Mesenchymal stem cell (in vitro differentiated cells and primary cell): ENCODE data around the gene POU6F2.

Experiments
- DNase-seq: peaks from one replicate; pipeline ENCODE4 v3.0.0-alpha.2; 2013
- H2AFZ ChIP-seq: one replicate; pipeline ENCODE4 v1.6.1; 2013; ENCODE audit warnings: low read depth, mild to moderate bottlenecking, control low read depth, inconsistent platforms, low read length, moderate library complexity
- H2AK5ac ChIP-seq: 2 replicates; pipeline ENCODE4 v1.6.1; 2013; ENCODE audit warnings: low read length, moderate library complexity, mild to moderate bottlenecking, inconsistent platforms; ENCODE audit not compliant: severe bottlenecking
- H2BK120ac ChIP-seq: one replicate; pipeline ENCODE4 v1.6.1; 2013; ENCODE audit warnings: low read depth, mild to moderate bottlenecking, inconsistent platforms, low read length, moderate library complexity
- H2BK12ac ChIP-seq, 2 experiments: one replicate each; pipeline ENCODE4 v1.6.1; 2013; ENCODE audit warnings: inconsistent platforms in 2 of 2, low read length in 2 of 2, mild to moderate bottlenecking in 2 of 2, moderate library complexity in 2 of 2, control low read depth in 1 of 2
- H2BK15ac ChIP-seq: one replicate; pipeline ENCODE4 v1.6.1; 2013; ENCODE audit warnings: mild to moderate bottlenecking, low read depth, inconsistent platforms; ENCODE audit not compliant: poor library complexity, severe bottlenecking
- H2BK5ac ChIP-seq: 2 replicates; pipeline ENCODE4 v1.6.1; 2013; ENCODE audit warnings: low read depth, mild to moderate bottlenecking, low read length, control low read depth, inconsistent platforms; ENCODE audit not compliant: poor library complexity, severe bottlenecking
- H3K14ac ChIP-seq, 2 experiments: one replicate each; pipeline ENCODE4 v1.6.1; 2013; ENCODE audit warnings: inconsistent platforms in 2 of 2, low read length in 2 of 2, control low read depth in 1 of 2, mild to moderate bottlenecking in 1 of 2, moderate library complexity in 1 of 2
- H3K18ac ChIP-seq, 2 experiments: one replicate each; pipeline ENCODE4 v1.6.1; 2013; ENCODE audit warnings: inconsistent platforms in 2 of 2, low read length in 2 of 2, control low read depth in 1 of 2, low read depth in 1 of 2, mild to moderate bottlenecking in 1 of 2
- H3K23ac ChIP-seq, 2 experiments: one replicate each; pipeline ENCODE4 v1.6.1; 2013; ENCODE audit warnings: inconsistent platforms in 2 of 2, low read length in 2 of 2, mild to moderate bottlenecking in 2 of 2, moderate library complexity in 2 of 2, control low read depth in 1 of 2
- H3K27ac ChIP-seq: 2 replicates; pipeline ENCODE4 v1.5.1; 2013; ENCODE audit warnings: mild to moderate bottlenecking, moderate library complexity, low read length, control low read depth, inconsistent platforms; ENCODE audit not compliant: poor library complexity, severe bottlenecking
- H3K27me3 ChIP-seq, 2 experiments: 2 replicates each; pipeline versions ENCODE4 v1.6.1 to v1.7.0; 2013; ENCODE audit warnings: low read length in 2 of 2, mild to moderate bottlenecking in 2 of 2, moderate library complexity in 2 of 2, control low read depth in 1 of 2, inconsistent platforms in 1 of 2; ENCODE audit not compliant: control insufficient read depth in 1 of 2, insufficient read depth in 1 of 2
- H3K36me3 ChIP-seq, 2 experiments: 2 replicates each; pipeline versions ENCODE4 v1.6.1 to v1.7.0; 2013; ENCODE audit warnings: low read length in 2 of 2, control low read depth in 1 of 2, inconsistent platforms in 1 of 2, low read depth in 1 of 2, mild to moderate bottlenecking in 1 of 2; ENCODE audit not compliant: insufficient read depth in 2 of 2, control insufficient read depth in 1 of 2
- H3K4ac ChIP-seq, 2 experiments: one replicate each; pipeline ENCODE4 v1.6.1; 2013; ENCODE audit warnings: inconsistent platforms in 2 of 2, low read length in 2 of 2, mild to moderate bottlenecking in 2 of 2, moderate library complexity in 2 of 2, control low read depth in 1 of 2, low read depth in 1 of 2
- H3K4me1 ChIP-seq: 2 replicates; pipeline ENCODE4 v1.6.1; 2013; ENCODE audit warnings: low read depth, low read length, control low read depth; ENCODE audit not compliant: control insufficient read depth, insufficient read depth
- H3K4me2 ChIP-seq: 2 replicates; pipeline ENCODE4 v1.6.1; 2013; ENCODE audit warnings: low read length, mild to moderate bottlenecking, inconsistent platforms; ENCODE audit not compliant: poor library complexity, severe bottlenecking
- H3K4me3 ChIP-seq, 2 experiments: 2 replicates each; pipeline versions ENCODE4 v1.5.1 to v1.7.0; 2013; ENCODE audit warnings: low read length in 2 of 2, mild to moderate bottlenecking in 2 of 2, control low read depth in 1 of 2, low read depth in 1 of 2; ENCODE audit not compliant: insufficient read depth in 1 of 2
- H3K79me1 ChIP-seq: replicated peaks from 2 replicates; pipeline ENCODE4 v1.6.1; 2013; ENCODE audit warnings: mild to moderate bottlenecking, control low read depth, low read length, inconsistent platforms; ENCODE audit not compliant: poor library complexity, severe bottlenecking
- H3K9ac ChIP-seq: 2 replicates; pipeline ENCODE4 v1.7.0; 2013; ENCODE audit warnings: mild to moderate bottlenecking, low read length, moderate library complexity
- H3K9me3 ChIP-seq: 2 replicates; pipeline ENCODE4 v1.7.0; 2013; ENCODE audit warnings: mild to moderate bottlenecking, low read length; ENCODE audit not compliant: control insufficient read depth
- H4K8ac ChIP-seq: one replicate; pipeline ENCODE4 v1.6.1; 2013; ENCODE audit warnings: inconsistent platforms, mild to moderate bottlenecking, low read length, moderate library complexity
- H4K91ac ChIP-seq: one replicate; pipeline ENCODE4 v1.6.1; 2013; ENCODE audit warnings: mild to moderate bottlenecking, low read length, inconsistent platforms
- WGBS: methylation state at CpG from one replicate; pipeline ENCODE4 v1.1.7; 2013; ENCODE audit warnings: mixed read lengths; 5-methylcytosine and 5-hydroxymethylcytosine counted together

The POU6F2 gene

GRCh38 chr7:39172137-39172536 is 194.4 kb downstream of the POU6F2 start:
- Histone ChIP-seq H3K79me1 (no peaks in the 10 kb centered on the region), H3K23ac (no peak overlapping the region), H3K9ac (no peak overlapping the region), H3K36me3 (no peaks in the 10 kb centered on the region), H3K18ac (no peak overlapping the region), H4K8ac (no peak overlapping the region), H3K9me3 (no peaks in the 10 kb centered on the region), H2BK12ac (no peak overlapping the region), H3K4me2 (no peak overlapping the region), H2BK5ac (no peak overlapping the region), H3K27ac (no peak overlapping the region), H2BK15ac (no peak overlapping the region), H3K4me1 (no peaks in the 10 kb centered on the region), H3K27me3 (no peaks in the 10 kb centered on the region), H2BK120ac (no peak overlapping the region), H3K14ac (no peak overlapping the region), H2AK5ac (no peak overlapping the region), H3K4ac (no peak overlapping the region), H3K4me3 (no peak overlapping the region), H4K91ac (no peak overlapping the region), H2AFZ (no peak overlapping the region)
- DNase-seq, result no peak
- 92% methylated on average over 1 of the region's 1 CpG for WGBS

- Histone ChIP-seq H3K36me3 (no peaks in the 10 kb centered on the region), H2BK12ac (no peak overlapping the region), H3K4me3 (no peak overlapping the region), H3K27me3 (no peaks in the 10 kb centered on the region), H3K4me1 (no peaks in the 10 kb centered on the region), H2AK5ac (no peak overlapping the region), H3K9ac (no peak overlapping the region), H3K4me2 (no peak overlapping the region), H3K79me1 (no peaks in the 10 kb centered on the region), H4K91ac (no peak overlapping the region), H4K8ac (no peak overlapping the region), H3K9me3 (no peaks in the 10 kb centered on the region), H3K4ac (no peak overlapping the region), H3K14ac (no peak overlapping the region), H3K18ac (no peak overlapping the region), H2BK5ac (no peak overlapping the region), H2BK120ac (no peak overlapping the region), H2AFZ (no peak overlapping the region), H3K23ac (no peak overlapping the region), H3K27ac (no peak overlapping the region), H2BK15ac (no peak overlapping the region)
- 77% methylated on average over 3 of the region's 3 CpGs for WGBS
- no peak for DNase-seq
Measured at GRCh38 chr7:39181398-39181797, 203.7 kb downstream of the POU6F2 start.

GRCh38 chr7:39183796-39184195 is 206.1 kb downstream of the POU6F2 start:
- Histone ChIP-seq H2BK12ac (no peak overlapping the region), H3K79me1 (no peaks in the 10 kb centered on the region), H2BK15ac (no peak overlapping the region), H2BK120ac (no peak overlapping the region), H3K9ac (no peak overlapping the region), H3K27ac (no peak overlapping the region), H3K27me3 (no peaks in the 10 kb centered on the region), H2AK5ac (no peak overlapping the region), H4K8ac (no peak overlapping the region), H2BK5ac (no peak overlapping the region), H3K4ac (no peak overlapping the region), H4K91ac (no peak overlapping the region), H2AFZ (no peak overlapping the region), H3K4me1 (no peaks in the 10 kb centered on the region), H3K18ac (no peak overlapping the region), H3K36me3 (no peaks in the 10 kb centered on the region), H3K4me2 (no peak overlapping the region), H3K9me3 (no peaks in the 10 kb centered on the region), H3K23ac (no peak overlapping the region), H3K4me3 (no peak overlapping the region), H3K14ac (no peak overlapping the region)
- WGBS, result 86% methylated on average over 2 of the region's 2 CpGs
- no peak for DNase-seq

GRCh38 chr7:39184391-39184790 is 206.7 kb downstream of the POU6F2 start:
- H2BK120ac ChIP-seq, result no peak overlapping the region
- no peak overlapping the region for H3K14ac ChIP-seq
- H3K27me3 ChIP-seq, result no peaks in the 10 kb centered on the region
- H3K23ac ChIP-seq, result no peak overlapping the region
- no peaks in the 10 kb centered on the region for H3K4me1 ChIP-seq
- H3K79me1 ChIP-seq, result no peaks in the 10 kb centered on the region
- H3K4me3 ChIP-seq, result no peak overlapping the region
- no peak overlapping the region for H2BK15ac ChIP-seq
- H3K4me2 ChIP-seq, result no peak overlapping the region
- no peak overlapping the region for H2AFZ ChIP-seq
- no peak overlapping the region for H4K91ac ChIP-seq
- no peak overlapping the region for H3K4ac ChIP-seq
- DNase-seq, result no peak
- no peak overlapping the region for H3K18ac ChIP-seq
- 56% methylated on average over 2 of the region's 3 CpGs for WGBS
- no peak overlapping the region for H2AK5ac ChIP-seq
- H3K36me3 ChIP-seq, result no peaks in the 10 kb centered on the region
- H4K8ac ChIP-seq, result no peak overlapping the region
- H2BK5ac ChIP-seq, result no peak overlapping the region
- no peaks in the 10 kb centered on the region for H3K9me3 ChIP-seq
- no peak overlapping the region for H2BK12ac ChIP-seq
- H3K9ac ChIP-seq, result no peak overlapping the region
- no peak overlapping the region for H3K27ac ChIP-seq
